SIG-M5 treated with dmso at 0.1 percent for 504 hours (cell line): ENCODE measurements around the gene OAS3.
"Not testable (repeated sequence)": the region's sequence is repeated elsewhere in the genome, so short reads cannot be mapped to it uniquely, and the experiment has no call there.

ENCODE experiments used
- DNase-seq: peaks from one replicate; lab custom pipeline; 2025; ENCODE audit not compliant: unreplicated experiment; lab: John Stamatoyannopoulos, UW

Gene OAS3

DNA sequence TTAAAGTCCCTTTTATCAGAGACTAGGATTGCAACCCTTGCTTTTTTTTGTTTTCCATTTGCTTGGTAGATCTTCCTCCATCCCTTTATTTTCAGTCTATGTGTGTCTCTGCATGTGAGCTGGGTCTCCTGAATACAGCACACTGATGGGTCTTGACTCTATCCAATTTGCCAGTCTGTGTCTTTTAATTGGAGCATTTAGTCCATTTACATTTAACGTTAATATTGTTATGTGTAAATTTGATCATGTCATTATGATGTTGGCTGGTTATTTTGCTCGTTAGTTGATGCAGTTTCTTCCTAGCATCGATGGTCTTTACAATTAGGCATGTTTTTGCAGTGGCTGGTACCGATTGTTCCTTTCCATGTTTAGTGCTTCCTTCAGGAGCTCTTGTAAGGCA lies 18.9 kb downstream of the OAS3 start:
- not testable (repeated sequence) for DNase-seq

DNA sequence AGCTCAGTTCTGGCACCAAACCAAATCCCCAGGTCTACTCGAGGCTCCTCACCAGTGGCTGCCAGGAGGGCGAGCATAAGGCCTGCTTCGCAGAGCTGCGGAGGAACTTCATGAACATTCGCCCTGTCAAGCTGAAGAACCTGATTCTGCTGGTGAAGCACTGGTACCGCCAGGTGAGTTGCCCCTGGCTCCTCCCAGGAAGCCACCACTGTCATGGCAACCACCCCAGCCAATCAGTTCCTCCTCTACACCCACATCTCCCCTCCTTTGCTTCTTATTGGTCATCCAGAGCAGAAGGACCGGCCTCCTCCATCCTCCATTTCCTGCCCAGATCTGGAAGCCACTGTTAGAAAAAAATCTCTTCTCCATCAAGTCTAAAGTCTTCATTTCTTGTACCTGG lies 22.8 kb downstream of the OAS3 start:
- DNase-seq, result no peak

DNA sequence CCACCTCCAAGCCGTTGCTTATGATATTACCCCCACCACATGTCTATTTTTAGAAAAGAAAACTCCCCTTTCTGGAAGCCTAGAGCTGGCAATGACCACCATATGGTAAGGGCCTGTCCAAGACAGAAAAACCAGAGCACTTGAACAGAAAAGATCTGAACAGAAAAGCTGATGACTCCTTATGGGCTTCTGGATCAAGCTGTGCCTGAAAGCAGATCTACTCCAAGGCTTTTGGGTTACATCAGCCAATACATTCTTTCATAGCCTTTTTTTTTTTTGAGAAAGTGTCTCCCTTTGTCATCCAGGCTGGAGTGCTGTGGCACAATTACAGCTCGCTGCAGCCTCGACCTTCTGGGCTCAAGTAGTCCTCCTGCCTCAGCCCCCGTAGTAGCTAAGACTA lies 23.3 kb downstream of the OAS3 start:
- DNase-seq, result no peak

DNA sequence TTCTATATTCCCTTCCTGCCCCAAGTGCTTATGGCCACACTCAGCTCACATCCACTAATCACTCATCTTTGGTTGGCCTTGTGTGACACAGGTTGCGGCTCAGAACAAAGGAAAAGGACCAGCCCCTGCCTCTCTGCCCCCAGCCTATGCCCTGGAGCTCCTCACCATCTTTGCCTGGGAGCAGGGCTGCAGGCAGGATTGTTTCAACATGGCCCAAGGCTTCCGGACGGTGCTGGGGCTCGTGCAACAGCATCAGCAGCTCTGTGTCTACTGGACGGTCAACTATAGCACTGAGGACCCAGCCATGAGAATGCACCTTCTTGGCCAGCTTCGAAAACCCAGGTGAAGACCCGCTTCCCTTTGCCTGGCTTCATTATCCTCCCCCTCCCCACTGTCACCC lies 24.3 kb downstream of the OAS3 start:
- no peak for DNase-seq

DNA sequence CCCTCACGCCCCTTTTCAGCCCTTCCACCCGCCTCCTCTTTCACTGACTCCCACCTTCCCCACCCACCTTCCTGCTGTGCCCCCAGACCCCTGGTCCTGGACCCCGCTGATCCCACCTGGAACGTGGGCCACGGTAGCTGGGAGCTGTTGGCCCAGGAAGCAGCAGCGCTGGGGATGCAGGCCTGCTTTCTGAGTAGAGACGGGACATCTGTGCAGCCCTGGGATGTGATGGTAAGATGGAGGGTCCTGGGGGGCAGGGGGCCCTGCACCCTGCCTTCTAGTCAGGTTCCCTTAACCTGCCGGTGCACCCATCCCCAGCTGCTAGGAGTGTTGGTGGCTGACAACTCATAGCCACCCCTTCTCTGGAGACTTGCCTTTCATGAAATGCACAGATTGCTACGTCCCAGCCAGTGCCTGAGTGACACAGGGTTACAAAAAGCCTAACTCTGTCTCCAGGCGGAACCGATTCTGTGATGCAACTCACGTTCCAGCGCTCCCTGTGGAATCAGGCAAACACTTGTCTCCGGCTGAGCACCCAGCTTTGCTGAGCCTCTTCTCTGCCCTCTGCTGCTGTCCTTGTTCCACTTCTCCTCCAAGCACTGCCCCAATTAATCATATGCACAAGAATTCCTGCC lies 25.1 kb downstream of the OAS3 start:
- no peak for DNase-seq

DNA sequence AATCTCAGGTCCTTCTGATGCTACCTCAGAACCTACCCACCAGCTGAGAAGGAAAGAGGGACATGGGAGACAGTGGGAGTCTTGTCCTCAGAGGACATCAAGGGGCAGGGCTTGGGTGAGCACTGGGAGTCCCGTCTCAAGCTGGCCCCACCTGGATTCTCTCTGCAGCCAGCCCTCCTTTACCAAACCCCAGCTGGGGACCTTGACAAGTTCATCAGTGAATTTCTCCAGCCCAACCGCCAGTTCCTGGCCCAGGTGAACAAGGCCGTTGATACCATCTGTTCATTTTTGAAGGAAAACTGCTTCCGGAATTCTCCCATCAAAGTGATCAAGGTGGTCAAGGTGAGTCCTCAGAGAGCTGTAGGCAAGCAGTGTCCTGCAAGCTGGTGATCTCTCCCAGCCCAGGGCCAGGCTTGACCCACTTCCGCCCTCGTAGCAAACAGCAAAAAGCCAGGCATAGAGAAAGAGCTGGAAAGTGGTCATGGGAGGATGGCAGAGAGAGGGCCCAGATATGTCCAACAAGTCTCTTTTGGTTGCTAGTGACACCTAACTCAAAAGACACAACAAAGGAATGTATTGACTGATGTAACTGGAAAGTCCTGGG lies 25.9 kb downstream of the OAS3 start:
- no peak for DNase-seq

- no peak for DNase-seq
Observed at GRCh38 chr12:112964915-112965314, 26.6 kb downstream of the OAS3 start.

DNA sequence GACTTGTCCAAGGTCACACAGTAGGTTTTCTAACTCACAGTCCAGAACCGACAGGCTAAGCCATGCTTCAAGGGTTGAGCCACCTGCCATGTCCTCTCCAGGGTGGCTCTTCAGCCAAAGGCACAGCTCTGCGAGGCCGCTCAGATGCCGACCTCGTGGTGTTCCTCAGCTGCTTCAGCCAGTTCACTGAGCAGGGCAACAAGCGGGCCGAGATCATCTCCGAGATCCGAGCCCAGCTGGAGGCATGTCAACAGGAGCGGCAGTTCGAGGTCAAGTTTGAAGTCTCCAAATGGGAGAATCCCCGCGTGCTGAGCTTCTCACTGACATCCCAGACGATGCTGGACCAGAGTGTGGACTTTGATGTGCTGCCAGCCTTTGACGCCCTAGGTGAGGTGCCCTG lies 27.4 kb downstream of the OAS3 start:
- no peak for DNase-seq

- no peak for DNase-seq
Observed at GRCh38 chr12:112967306-112967705, 29.0 kb downstream of the OAS3 start.

- DNase-seq, result no peak
Observed at GRCh38 chr12:112967858-112968257, 29.6 kb downstream of the OAS3 start.

- no peak for DNase-seq
Observed at GRCh38 chr12:112969547-112970306, 31.5 kb downstream of the OAS3 start.

DNA sequence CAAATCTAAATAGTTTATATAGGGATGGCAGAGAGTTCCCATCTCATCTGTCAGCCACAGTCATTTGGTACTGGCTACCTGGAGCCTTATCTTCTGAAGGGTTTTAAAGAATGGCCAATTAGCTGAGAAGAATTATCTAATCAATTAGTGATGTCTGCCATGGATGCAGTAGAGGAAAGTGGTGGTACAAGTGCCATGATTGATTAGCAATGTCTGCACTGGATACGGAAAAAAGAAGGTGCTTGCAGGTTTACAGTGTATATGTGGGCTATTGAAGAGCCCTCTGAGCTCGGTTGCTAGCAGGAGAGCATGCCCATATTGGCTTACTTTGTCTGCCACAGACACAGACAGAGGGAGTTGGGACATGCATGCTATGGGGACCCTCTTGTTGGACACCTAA lies 32.1 kb downstream of the OAS3 start:
- no peak for DNase-seq

DNA sequence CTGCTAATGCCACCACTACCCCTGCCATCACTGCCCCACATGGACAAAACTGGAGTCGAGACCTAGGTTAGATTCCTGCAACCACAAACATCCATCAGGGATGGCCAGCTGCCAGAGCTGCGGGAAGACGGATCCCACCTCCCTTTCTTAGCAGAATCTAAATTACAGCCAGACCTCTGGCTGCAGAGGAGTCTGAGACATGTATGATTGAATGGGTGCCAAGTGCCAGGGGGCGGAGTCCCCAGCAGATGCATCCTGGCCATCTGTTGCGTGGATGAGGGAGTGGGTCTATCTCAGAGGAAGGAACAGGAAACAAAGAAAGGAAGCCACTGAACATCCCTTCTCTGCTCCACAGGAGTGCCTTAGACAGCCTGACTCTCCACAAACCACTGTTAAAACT lies 33.0 kb downstream of the OAS3 start:
- DNase-seq, result no peak

- DNase-seq, result no peak
Observed at GRCh38 chr12:112973011-112973735, 34.9 kb downstream of the OAS3 start.

GRCh38 chr12:112973818-112974231 lies 35.6 kb downstream of the OAS3 start:
- no peak for DNase-seq

DNA sequence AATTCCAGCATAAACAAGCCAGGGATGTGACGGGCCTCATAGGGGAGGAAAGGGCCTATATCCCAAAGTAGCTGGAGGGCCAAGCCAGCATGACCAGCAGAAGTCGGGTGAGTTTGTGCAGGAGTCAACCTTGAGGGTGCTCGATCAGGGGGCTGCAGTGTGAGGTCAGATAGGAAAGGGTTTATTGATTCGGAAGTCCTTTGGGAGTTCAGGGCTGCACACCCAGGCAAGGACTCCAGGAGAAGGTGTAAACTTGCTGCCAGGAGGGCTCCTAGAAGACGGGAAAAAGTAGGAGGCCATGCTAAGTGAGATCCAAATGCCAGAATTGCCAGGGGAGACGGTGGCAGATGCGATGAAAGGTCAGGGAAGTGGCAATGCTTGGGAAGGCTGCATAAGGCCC lies 36.6 kb downstream of the OAS3 start:
- no peak for DNase-seq

GRCh38 chr12:112977139-112977538 lies 38.9 kb downstream of the OAS3 start:
- no peak for DNase-seq

DNA sequence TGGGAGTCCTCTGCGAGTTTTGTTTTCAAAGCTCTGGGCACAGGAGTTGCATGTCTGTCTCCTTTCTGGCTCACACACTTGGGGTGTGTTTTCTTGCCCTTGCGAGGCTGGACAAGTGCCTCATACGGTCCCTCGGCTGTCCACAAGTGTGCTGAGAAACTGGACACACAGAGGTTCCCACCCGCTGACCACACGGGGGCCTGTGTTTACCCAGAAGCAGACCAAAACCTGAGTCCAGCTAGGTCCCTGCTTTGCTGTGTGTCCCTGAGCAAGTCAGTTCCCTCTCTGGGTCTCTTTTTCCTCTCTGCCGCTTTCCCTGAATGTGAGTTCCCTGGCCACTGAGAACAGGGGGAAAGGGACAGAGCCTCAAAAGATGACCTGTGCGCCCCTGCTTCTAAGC lies 39.4 kb downstream of the OAS3 start:
- no peak for DNase-seq

DNA sequence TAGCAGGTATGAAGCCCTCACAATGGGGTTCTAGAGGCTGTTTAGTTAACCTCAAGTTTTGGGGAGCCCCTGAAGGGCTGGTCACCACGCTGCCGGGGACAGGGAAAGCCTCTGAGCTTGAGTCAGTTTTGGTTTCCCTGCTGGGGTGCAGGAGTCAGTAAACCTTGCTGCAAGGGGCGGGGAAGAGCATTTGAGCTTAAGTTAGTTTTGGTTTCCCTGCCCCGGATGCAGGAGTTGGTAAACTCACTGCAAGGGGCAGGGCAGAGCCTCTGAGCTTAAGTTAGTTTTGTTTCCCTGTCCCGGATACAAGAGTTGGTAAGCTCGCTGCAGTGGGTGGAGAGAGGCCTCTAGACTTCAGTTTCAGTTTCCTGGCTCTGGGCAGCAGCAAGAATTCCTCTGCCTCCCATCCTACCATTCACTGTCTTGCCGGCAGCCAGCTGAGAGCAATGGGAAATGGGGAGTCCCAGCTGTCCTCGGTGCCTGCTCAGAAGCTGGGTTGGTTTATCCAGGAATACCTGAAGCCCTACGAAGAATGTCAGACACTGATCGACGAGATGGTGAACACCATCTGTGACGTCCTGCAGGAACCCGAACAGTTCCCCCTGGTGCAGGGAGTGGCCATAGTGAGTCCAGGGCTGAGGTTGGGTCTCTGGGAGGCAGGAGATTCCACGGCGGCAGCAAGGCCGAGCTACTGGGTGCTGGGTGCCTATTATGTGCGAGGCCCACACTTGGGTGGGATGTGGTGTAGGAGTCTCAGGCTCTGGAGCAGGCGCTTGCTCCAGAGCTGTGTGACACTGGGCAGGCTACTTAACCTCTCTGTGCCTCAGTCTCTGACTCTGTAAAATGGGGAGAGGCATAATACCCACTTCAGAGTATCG lies 40.1 kb downstream of the OAS3 start, which contains the start of gene OAS2:
TSS of gene OAS2 (plus strand) at position 357 of the 878 bp plus-strand sequence. CDS start at position 447, 90 bp downstream.
- peak; percentile 69 for DNase-seq

- no peak for DNase-seq
Observed at GRCh38 chr12:112979041-112979680, 40.9 kb downstream of the OAS3 start.
